Panc1 (cell line): ENCODE measurements around the gene CD2BP2. TPM values are rescaled to one million over a fixed set of nuclear protein-coding genes. Genes with fewer than 3 reads are reported as not detected.

Source experiments
- ATAC-seq: fragments of 200-7000 bp; cut with Tn5 transposase; 2 replicates; pipeline ENCODE4 v1.9.1; 2020; ENCODE audit warnings: mild to moderate bottlenecking, moderate library complexity
- BruUV-seq: library from RNA; stranded (reverse); fragments of 400-500 nt; replicated peaks from 2 replicates; lab custom pipeline; 2021; lab: Mats Ljungman, UMichigan
- CTCF ChIA-PET: fragments of 300-600 bp; sonication (Branson Sonifier 250); formaldehyde crosslinking; loops from one replicate; lab custom pipeline; 2022; ENCODE audit warnings: antibody characterized with exemption; lab: Charles Lee
- POLR2A ChIA-PET: fragments of 300-600 bp; sonication (Branson Sonifier 250); formaldehyde crosslinking; loops from one replicate; lab custom pipeline; 2022; ENCODE audit warnings: antibody characterized with exemption; lab: Charles Lee
- DNase-seq: peaks from one replicate; pipeline ENCODE4 v3.0.0-alpha.2; 2010; ENCODE audit warnings: low read depth, low spot score
- H3K27ac ChIP-seq: 2 replicates; pipeline ENCODE4 v1.5.1; 2011; ENCODE audit warnings: mild to moderate bottlenecking, low read length, inconsistent platforms
- H3K27me3 ChIP-seq: fragments of 200-500 bp; sonication (Bioruptor generic); 2 replicates; pipeline ENCODE4 v1.6.0; 2014; ENCODE audit warnings: low read length, inconsistent platforms; ENCODE audit not compliant: control insufficient read depth, insufficient read depth
- H3K36me3 ChIP-seq: fragments of 200-500 bp; sonication (Bioruptor generic); 2 replicates; pipeline ENCODE4 v1.5.1; 2014; ENCODE audit warnings: inconsistent platforms, mild to moderate bottlenecking, low read length, moderate library complexity; ENCODE audit not compliant: control insufficient read depth, insufficient read depth
- H3K4me1 ChIP-seq: 2 replicates; pipeline ENCODE4 v1.5.1; 2011; ENCODE audit warnings: inconsistent platforms, mild to moderate bottlenecking, low read length, moderate library complexity; ENCODE audit not compliant: control insufficient read depth, insufficient read depth
- H3K4me3 ChIP-seq, 2 experiments: 2 replicates each; pipeline ENCODE4 v1.5.1; 2011 to 2012; ENCODE audit warnings: low read depth in 2 of 2, low read length in 2 of 2, mild to moderate bottlenecking in 2 of 2, inconsistent platforms in 1 of 2, moderate library complexity in 1 of 2
- H3K9me3 ChIP-seq: fragments of 200-500 bp; sonication (Bioruptor generic); 2 replicates; pipeline ENCODE4 v1.5.1; 2014; ENCODE audit warnings: low read depth, mild to moderate bottlenecking, inconsistent platforms, low read length, moderate library complexity; ENCODE audit not compliant: control insufficient read depth, insufficient read depth
- POLR2AphosphoS5 ChIP-seq: IDR thresholded peaks from 2 replicates; pipeline ENCODE4 v1.6.1; 2012; ENCODE audit warnings: mild to moderate bottlenecking, low read depth, low read length, moderate library complexity
- SIN3A ChIP-seq: IDR thresholded peaks from 2 replicates; pipeline ENCODE4 v1.6.1; 2012; ENCODE audit warnings: low read depth, mild to moderate bottlenecking, low read length, moderate library complexity, borderline replicate concordance; ENCODE audit not compliant: insufficient read depth
- in situ Hi-C: cut with HindIII; loops from 2 replicates; pipeline ENCODE4 v1.10.0; 2016; ENCODE audit warnings: low sequenced_read_pairs, low pct_unique_long_range_greater_than_20kb
- intact Hi-C: fragments of 100-400 bp; cut with micrococcal nuclease; formaldehyde crosslinking; loops from one replicate; pipeline ENCODE4 v1.10.0; 2022; ENCODE audit not compliant: unreplicated experiment
- total RNA-seq: library from RNA; stranded (reverse); gene quantifications from one replicate; pipeline ENCODE4 v1.2.1, GENCODE V29; 2021; ENCODE audit not compliant: unreplicated experiment
- TF ChIP-seq, protein P1 (sequence below): fragments of 450-650 bp; IDR thresholded peaks from 2 replicates; pipeline ENCODE4 v1.5.1; 2017; ENCODE audit warnings: mild to moderate bottlenecking

CD2BP2 gene
- total RNA-seq, 1 experiment from 2014 or later, result 90.7 TPM

DNA sequence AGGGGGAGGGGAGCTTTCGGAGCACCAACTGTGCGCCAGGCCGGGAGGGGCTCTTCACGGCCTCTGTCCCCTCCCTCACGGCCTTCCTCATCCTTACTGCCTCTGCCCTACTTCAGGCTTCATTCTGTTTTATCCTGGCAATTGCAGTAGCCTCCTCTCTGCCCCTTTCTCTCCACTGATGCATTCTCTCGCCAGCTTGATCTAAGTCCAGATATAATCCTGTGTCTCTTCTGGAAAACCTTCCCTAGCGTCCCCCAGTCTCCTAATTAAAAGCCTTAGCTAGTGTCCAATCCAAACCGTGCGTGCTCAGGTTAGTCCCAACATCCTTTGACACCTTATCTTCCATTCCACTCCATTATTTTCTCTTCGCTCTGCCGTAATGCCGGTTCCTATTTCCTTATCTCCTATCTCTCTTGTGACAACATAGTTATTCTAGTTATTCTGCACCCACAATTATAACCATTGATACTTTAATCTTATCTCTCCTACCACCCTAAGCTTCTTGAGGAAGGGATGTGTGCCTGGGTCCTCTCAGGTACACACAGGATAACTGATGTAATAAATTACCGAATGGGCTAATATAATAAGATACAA, 41.0 kb upstream of the CD2BP2 start:
- peaks cover 14% of the 10 kb centered on the region for H3K4me1 ChIP-seq
- peak overlapping the region; percentile 93 for H3K27ac ChIP-seq
- H3K27me3 ChIP-seq, result no peaks in the 10 kb centered on the region
- no peaks in the 10 kb centered on the region for H3K36me3 ChIP-seq
- no peak for DNase-seq
- intact Hi-C loops (no loop called here), in situ Hi-C loops (no loop called here)
- peak overlapping the region; percentile 85 for H3K4me3 ChIP-seq
- ChIA-PET POLR2A (interaction anchor here (0.6 kb wide), 1 partner anchor 234 kb away, joined by 4 read pairs; no protein-coding TSS in a partner anchor), CTCF (interaction anchor here (0.6 to 1.6 kb wide), 5 partner anchors 13 to 275 kb away, joined by 3 to 9 read pairs (median 3); partner anchors contain the start of gene DCTPP1)
- TF ChIP-seq SIN3A (0 out of 2 replicates have a peak, but pooled peaks have one; percentile 36), POLR2AphosphoS5 (no peak)
- TF ChIP-seq, protein P1, sequence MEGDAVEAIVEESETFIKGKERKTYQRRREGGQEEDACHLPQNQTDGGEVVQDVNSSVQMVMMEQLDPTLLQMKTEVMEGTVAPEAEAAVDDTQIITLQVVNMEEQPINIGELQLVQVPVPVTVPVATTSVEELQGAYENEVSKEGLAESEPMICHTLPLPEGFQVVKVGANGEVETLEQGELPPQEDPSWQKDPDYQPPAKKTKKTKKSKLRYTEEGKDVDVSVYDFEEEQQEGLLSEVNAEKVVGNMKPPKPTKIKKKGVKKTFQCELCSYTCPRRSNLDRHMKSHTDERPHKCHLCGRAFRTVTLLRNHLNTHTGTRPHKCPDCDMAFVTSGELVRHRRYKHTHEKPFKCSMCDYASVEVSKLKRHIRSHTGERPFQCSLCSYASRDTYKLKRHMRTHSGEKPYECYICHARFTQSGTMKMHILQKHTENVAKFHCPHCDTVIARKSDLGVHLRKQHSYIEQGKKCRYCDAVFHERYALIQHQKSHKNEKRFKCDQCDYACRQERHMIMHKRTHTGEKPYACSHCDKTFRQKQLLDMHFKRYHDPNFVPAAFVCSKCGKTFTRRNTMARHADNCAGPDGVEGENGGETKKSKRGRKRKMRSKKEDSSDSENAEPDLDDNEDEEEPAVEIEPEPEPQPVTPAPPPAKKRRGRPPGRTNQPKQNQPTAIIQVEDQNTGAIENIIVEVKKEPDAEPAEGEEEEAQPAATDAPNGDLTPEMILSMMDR, result no peak
- BruUV-seq, result no TSS peak
- no peaks in the 10 kb centered on the region for H3K9me3 ChIP-seq
- ATAC-seq, result no peak

GRCh38 chr16:30395155-30395991, 40.3 kb upstream of the CD2BP2 start, which contains the start of gene ZNF48:
Gene ZNF48 (plus strand): TSS chr16:30395420. CDS start chr16:30395795, 375 bp downstream.
- Histone ChIP-seq H3K4me3 (peak within 1 kb of the TSS; percentile 85), H3K36me3 (no peaks in the 10 kb centered on the region), H3K4me1 (peaks cover 14% of the 10 kb centered on the region), H3K27ac (peak within 1 kb of the TSS; percentile 93), H3K27me3 (no peaks in the 10 kb centered on the region), H3K9me3 (no peaks in the 10 kb centered on the region)
- in situ Hi-C loops (no loop called here), intact Hi-C loops (no loop called here)
- CTCF ChIA-PET, result interaction anchor here (0.6 to 1.6 kb wide), 5 partner anchors 14 to 276 kb away, joined by 3 to 9 read pairs (median 3); partner anchors contain the start of gene DCTPP1
- ATAC-seq, result peak; percentile 90
- TF ChIP-seq, protein P1, result peak; percentile 82; the same call in 1 of the 2 replicates
- TF ChIP-seq POLR2AphosphoS5 (no peak; the same call in 1 of the 2 replicates), SIN3A (0 out of 2 replicates have a peak, but pooled peaks have one; percentile 71)
- no peak for DNase-seq
- BruUV-seq, result no TSS peak
- POLR2A ChIA-PET, result interaction anchor here (0.6 kb wide), 2 partner anchors 234 to 506 kb away, joined by 3 to 4 read pairs; no protein-coding TSS in a partner anchor
